Activated T-helper 9 cell treated with anti-CD3 and anti-CD28 coated beads, Interleukin-2, amount 50 U/mL, for 16 hours (primary cell): Measurements from ENCODE around the gene PRAMEF13.
"Not testable (repeated sequence)": the region's sequence is repeated elsewhere in the genome, so short reads cannot be mapped to it uniquely, and the experiment has no call there.

Experiments
- DNase-seq: peaks from one replicate; pipeline ENCODE4 v3.0.0-alpha.2; 2020; ENCODE audit warnings: low read depth

PRAMEF13 gene

DNA sequence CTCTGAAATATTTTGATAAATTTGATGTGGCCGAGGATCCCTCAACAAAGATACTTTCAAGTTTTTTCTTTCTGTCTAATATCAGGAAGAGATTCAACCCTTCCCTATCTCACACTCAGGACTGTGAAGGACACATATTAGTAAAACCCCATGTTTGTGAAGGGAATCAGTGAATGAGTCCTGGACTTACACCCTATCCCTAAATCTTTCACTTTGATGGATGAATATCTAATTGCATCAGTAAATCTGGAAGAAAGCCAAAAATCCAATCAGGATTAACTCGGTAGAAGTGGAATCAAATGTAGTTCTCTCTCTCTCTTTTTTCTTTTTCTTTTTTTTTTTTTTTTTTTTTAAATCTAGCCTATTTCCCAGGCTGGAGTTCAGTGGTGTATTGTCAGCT lies 29.7 kb downstream of the PRAMEF13 start, which contains the start of gene PRAMEF9:
PRAMEF9 (plus strand) TSS at position 301 of the 400 bp plus-strand sequence. CDS start 3,433 bp downstream, outside the sequence.
- not testable (repeated sequence) for DNase-seq

DNA sequence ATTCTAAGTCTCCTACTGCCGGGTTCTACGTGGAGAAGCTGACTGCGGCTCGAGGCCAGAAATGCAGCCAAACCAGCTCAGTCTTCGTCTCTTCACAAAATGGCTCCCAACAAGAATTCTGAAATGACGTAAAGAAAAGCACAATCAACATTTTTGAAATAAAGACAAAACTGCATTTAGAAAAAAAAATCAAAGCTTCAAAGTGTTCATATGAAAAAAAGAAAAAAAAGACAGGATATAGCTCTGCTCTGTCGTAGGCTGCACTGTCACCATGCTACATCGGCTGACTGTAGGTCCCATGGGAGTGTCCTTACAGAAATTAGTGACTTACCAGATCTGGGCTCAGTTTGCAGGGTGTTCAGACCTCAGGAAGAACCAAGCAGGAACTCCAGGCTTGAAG lies 35.7 kb downstream of the PRAMEF13 start, which contains the start of gene HNRNPCL4:
HNRNPCL4 (minus strand) TSS at position 101 of the 400 bp plus-strand sequence. CDS start 164 bp downstream, outside the sequence.
- not testable (repeated sequence) for DNase-seq

DNA sequence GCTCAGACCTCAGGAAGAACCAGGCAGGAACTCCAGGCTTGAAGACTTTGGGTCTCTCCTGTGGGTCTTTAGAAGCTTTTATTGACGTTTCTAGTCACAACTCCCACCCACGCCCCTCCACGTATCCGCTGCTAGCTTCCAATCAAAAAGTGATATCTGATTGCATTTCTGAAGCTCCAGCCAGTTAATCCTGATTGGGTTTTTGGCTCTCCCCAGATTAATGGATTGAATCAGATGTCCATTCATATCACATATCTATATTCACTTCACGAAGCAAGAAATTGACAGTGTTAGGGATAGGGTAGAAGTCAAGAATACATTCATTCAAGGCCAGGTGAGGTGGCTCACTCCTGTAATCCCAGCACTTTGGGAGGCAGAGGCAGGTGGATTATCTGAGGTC lies 45.3 kb downstream of the PRAMEF13 start, which contains the start of gene PRAMEF26:
PRAMEF26 (minus strand) TSS at position 101 of the 400 bp plus-strand sequence. CDS start 2,914 bp downstream, outside the sequence.
- not testable (repeated sequence) for DNase-seq
